ENCODE measurements around the gene PLIN1. TPM values are rescaled to one million over a fixed set of nuclear protein-coding genes. Genes with fewer than 3 reads are reported as not detected.

PLIN1 gene
- total and polyA plus RNA-seq, 7 donors: 0.95 to 49.6 (median 1.8) TPM

GRCh38 chr15:89632563-89633430, 46.4 kb downstream of the PLIN1 start:
- H3K27me3 ChIP-seq: no peaks in the 10 kb centered on the region
- no peak overlapping the region for H3K4me3 ChIP-seq
- intact Hi-C loops (cut with DNase I): no loop called here
- H3K36me3 ChIP-seq: peaks cover 20 to 61% (median 41%) of the 10 kb centered on the region in 4 donors
- DNase-seq: no peak
- H3K9me3 ChIP-seq: no peaks in the 10 kb centered on the region
- H3K27ac ChIP-seq: no peak overlapping the region
- H3K4me1 ChIP-seq: no peaks in the 10 kb centered on the region
- TF ChIP-seq, protein P1, sequence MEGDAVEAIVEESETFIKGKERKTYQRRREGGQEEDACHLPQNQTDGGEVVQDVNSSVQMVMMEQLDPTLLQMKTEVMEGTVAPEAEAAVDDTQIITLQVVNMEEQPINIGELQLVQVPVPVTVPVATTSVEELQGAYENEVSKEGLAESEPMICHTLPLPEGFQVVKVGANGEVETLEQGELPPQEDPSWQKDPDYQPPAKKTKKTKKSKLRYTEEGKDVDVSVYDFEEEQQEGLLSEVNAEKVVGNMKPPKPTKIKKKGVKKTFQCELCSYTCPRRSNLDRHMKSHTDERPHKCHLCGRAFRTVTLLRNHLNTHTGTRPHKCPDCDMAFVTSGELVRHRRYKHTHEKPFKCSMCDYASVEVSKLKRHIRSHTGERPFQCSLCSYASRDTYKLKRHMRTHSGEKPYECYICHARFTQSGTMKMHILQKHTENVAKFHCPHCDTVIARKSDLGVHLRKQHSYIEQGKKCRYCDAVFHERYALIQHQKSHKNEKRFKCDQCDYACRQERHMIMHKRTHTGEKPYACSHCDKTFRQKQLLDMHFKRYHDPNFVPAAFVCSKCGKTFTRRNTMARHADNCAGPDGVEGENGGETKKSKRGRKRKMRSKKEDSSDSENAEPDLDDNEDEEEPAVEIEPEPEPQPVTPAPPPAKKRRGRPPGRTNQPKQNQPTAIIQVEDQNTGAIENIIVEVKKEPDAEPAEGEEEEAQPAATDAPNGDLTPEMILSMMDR (IDR thresholded peaks at IDR 0.05): no peak
- TF ChIP-seq POLR2AphosphoS5 (IDR thresholded peaks at IDR 0.05) (no peak), POLR2A (IDR thresholded peaks at IDR 0.05) (no peak)
- WGBS, 2 donors: 96 to 98% methylated on average over 18 of the region's 18 CpGs

DNA sequence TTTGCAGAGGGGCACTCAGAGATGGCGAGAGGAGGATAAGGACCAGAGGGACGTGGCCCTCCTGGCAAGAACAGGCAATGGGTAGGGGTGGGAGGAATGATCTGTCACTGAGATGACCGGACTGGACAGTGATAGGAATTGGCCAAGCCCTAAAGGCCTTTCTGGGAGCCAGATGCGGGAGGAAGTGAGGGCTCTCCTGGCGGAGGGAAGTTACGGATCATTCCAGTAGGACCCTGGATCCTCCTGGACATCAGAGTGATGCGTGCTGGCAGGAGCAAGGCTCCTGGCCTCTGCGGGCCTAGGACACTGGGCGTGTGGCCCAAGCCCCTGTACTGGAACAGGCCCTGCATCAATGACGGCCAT, 47.3 kb downstream of the PLIN1 start:
- 86 to 94% methylated on average over 10 of the region's 10 CpGs for WGBS, 2 donors
- Histone ChIP-seq H3K27ac (no peak overlapping the region), H3K36me3 (peaks cover 20 to 71% (median 43%) of the 10 kb centered on the region in 4 donors), H3K27me3 (no peaks in the 10 kb centered on the region), H3K4me1 (no peaks in the 10 kb centered on the region), H3K9me3 (no peaks in the 10 kb centered on the region), H3K4me3 (no peak overlapping the region)
- intact Hi-C loops (cut with DNase I): no loop called here
- TF ChIP-seq, protein P1 (IDR thresholded peaks at IDR 0.05): no peak
- TF ChIP-seq EP300 (IDR thresholded peaks at IDR 0.05) (no peak), POLR2A (IDR thresholded peaks at IDR 0.05) (no peak), POLR2AphosphoS5 (IDR thresholded peaks at IDR 0.05) (no peak)
- no peak for DNase-seq

GRCh38 chr15:89630974-89631901, 47.9 kb downstream of the PLIN1 start:
- no peaks in the 10 kb centered on the region for H3K27me3 ChIP-seq
- H3K9me3 ChIP-seq: no peaks in the 10 kb centered on the region
- intact Hi-C loops (cut with DNase I): no loop called here
- no peak for TF ChIP-seq EP300 (IDR thresholded peaks at IDR 0.05)
- no peak for TF ChIP-seq POLR2A (IDR thresholded peaks at IDR 0.05)
- TF ChIP-seq POLR2AphosphoS5 (IDR thresholded peaks at IDR 0.05): no peak
- TF ChIP-seq, protein P1 (IDR thresholded peaks at IDR 0.05): no peak
- H3K4me3 ChIP-seq: no peak overlapping the region
- WGBS, 2 donors: 93% methylated on average over 30 of the region's 30 CpGs
- no peak overlapping the region for H3K27ac ChIP-seq
- no peaks in the 10 kb centered on the region for H3K4me1 ChIP-seq
- peaks cover 20 to 77% (median 43%) of the 10 kb centered on the region in 4 donors for H3K36me3 ChIP-seq
- DNase-seq: no peak

GRCh38 chr15:89630260-89630659, 48.9 kb downstream of the PLIN1 start:
- H3K36me3 ChIP-seq: peaks cover 20 to 85% (median 43%) of the 10 kb centered on the region in 4 donors
- WGBS, 2 donors: 92 to 94% methylated on average over 14 of the region's 14 CpGs
- TF ChIP-seq, protein P1 (IDR thresholded peaks at IDR 0.05): no peak
- no peak for TF ChIP-seq POLR2A (IDR thresholded peaks at IDR 0.05)
- no peak for TF ChIP-seq POLR2AphosphoS5 (IDR thresholded peaks at IDR 0.05)
- no peak for TF ChIP-seq EP300 (IDR thresholded peaks at IDR 0.05)
- DNase-seq: no peak
- no peak overlapping the region for H3K4me3 ChIP-seq
- H3K9me3 ChIP-seq: no peaks in the 10 kb centered on the region
- H3K27me3 ChIP-seq: no peaks in the 10 kb centered on the region
- H3K4me1 ChIP-seq: no peaks in the 10 kb centered on the region
- intact Hi-C loops (cut with DNase I): no loop called here
- H3K27ac ChIP-seq: no peak overlapping the region

Measured in sigmoid colon (tissue), 7 donors.